Sigmoid colon (tissue), 7 donors: Measurements from ENCODE around the gene CAPN15. TPM values are rescaled to one million over a fixed set of nuclear protein-coding genes. Genes with fewer than 3 reads are reported as not detected.

ENCODE experiments used
- DNase-seq: peaks from one replicate; pipeline ENCODE4 v3.0.0-alpha.2; 2019
- H3K27ac ChIP-seq, 4 donors: fragments of 200-600 bp; sonication (generic); one replicate each; pipeline ENCODE4 v1.5.1; 2016 to 2019; ENCODE audit warnings: mild to moderate bottlenecking in 1 of 4
- H3K27me3 ChIP-seq, 3 donors: fragments of 200-600 bp; sonication (generic); one replicate each; pipeline ENCODE4 v1.5.1; 2019; ENCODE audit warnings: mild to moderate bottlenecking in 1 of 3
- H3K36me3 ChIP-seq, 4 donors: fragments of 200-600 bp; sonication (generic); one replicate each; pipeline ENCODE4 v1.5.1; 2016 to 2019
- H3K4me1 ChIP-seq, 4 donors: fragments of 200-600 bp; sonication (generic); one replicate each; pipeline ENCODE4 v1.5.1; 2017 to 2019
- H3K4me3 ChIP-seq, 4 donors: fragments of 200-600 bp; sonication (generic); one replicate each; pipeline ENCODE4 v1.5.1; 2017 to 2019; ENCODE audit warnings: mild to moderate bottlenecking in 2 of 4, moderate library complexity in 1 of 4
- H3K9me3 ChIP-seq, 4 donors: fragments of 200-600 bp in 3 of 4; sonication (generic) in 3 of 4; one replicate each; pipeline versions ENCODE4 v1.5.1 to v1.6.1; 2013 to 2019
- EP300 ChIP-seq, 4 donors: sonication (generic); formaldehyde crosslinking; IDR thresholded peaks; one replicate each; pipeline ENCODE4 v1.6.1; 2017; ENCODE audit warnings: antibody characterized with exemption in 4 of 4
- POLR2A ChIP-seq, 2 donors: fragments of 450-650 bp; IDR thresholded peaks; one replicate each; pipeline ENCODE4 v1.6.1; 2016; ENCODE audit warnings: antibody characterized with exemption in 2 of 2, mild to moderate bottlenecking in 2 of 2, moderate library complexity in 2 of 2
- POLR2AphosphoS5 ChIP-seq, 4 donors: sonication (generic); formaldehyde crosslinking; IDR thresholded peaks; one replicate each; pipeline ENCODE4 v1.6.1; 2017; ENCODE audit warnings: antibody characterized with exemption in 4 of 4
- WGBS, 2 donors: extraction: QIAGEN DNeasy Blood & Tissue Kit; methylation state at CpG; one replicate each; pipeline ENCODE4 v1.1.7; 2013; 5-methylcytosine and 5-hydroxymethylcytosine counted together
- intact Hi-C: fragments of 100-400 bp; cut with DNase I; formaldehyde crosslinking; loops from one replicate; pipeline ENCODE4 v1.15.1; 2023
- polyA plus RNA-seq, 3 donors: library from polyadenylated mRNA; stranded (reverse); fragments of 200-250 nt; gene quantifications; one replicate each; pipeline ENCODE4 v1.2.3, GENCODE V29; 2013
- total RNA-seq, 4 donors: library from RNA; depleted of rRNA; stranded (reverse); fragments of >200 nt; gene quantifications; one replicate each; pipeline ENCODE4 v1.1.0, GENCODE V29; 2016
- TF ChIP-seq, protein P1 (sequence below), 4 experiments: fragments of 450-650 bp in 3 of 4; fragments of 200-600 bp in 1 of 4; IDR thresholded peaks; one replicate each; pipeline ENCODE4 v1.5.1; 2016 to 2019; ENCODE audit warnings: antibody characterized with exemption in 4 of 4, mild to moderate bottlenecking in 3 of 4, moderate library complexity in 2 of 4
- donor health status: healthy with polysubstance abuse.
- donor health status: Bipolar disorder and iron deficiency.
- donor health status: healthy.

CAPN15 gene
- total and polyA plus RNA-seq, 7 donors, result 10.3 to 85.8 (median 24.4) TPM

DNA sequence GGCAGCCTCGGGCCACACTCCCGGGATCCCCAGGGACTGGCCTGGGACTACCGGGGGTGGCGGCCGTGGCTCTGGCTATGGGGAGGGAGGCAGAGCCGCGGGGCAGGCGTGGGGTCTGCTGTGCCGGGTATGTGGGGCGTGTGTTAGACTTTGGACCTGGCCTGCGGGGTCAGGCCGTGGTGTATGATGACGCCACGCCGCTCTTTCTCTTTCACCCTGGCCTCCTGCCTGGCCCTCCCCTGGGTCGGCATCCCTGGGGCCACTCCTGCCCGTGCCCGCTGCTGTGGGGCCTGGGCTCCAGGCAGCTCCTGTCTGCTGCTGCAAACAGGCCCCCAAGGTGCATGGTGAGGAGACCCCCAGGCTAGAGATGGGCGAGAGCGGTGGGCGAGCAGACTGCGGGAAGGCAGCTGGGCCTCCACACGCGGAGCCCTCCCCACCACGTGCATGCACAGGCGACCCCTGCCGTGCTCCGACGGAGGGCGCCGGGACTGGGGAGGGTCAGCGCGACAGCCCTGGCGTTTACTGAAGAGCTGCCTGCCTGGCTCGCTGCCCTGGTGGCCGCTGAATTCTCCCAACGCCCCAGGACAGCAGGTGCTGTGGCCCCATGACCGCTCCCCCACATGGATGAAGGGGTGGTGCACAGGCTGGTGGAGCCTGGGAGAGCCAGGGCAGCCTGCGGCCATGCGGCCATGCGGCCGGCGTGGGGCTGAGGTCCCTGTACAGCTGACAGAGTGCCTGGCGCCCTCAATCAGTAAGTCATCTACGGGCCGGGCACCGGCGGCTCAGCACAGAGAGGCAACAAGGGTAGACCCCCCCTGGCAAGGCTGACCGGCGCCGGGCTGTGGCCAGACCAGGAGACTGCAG lies 16.0 kb downstream of the CAPN15 start:
- DNase-seq, result no peak
- H3K9me3 ChIP-seq, result no peaks in the 10 kb centered on the region
- H3K4me3 ChIP-seq, result no peak overlapping the region
- H3K36me3 ChIP-seq, result peaks cover 0 to 14% (median under 1%) of the 10 kb centered on the region in 4 donors
- WGBS, 2 donors, result 76 to 87% methylated on average over 51 of the region's 51 CpGs
- no peaks in the 10 kb centered on the region for H3K27me3 ChIP-seq
- H3K4me1 ChIP-seq, result peaks cover 0 to 5% (median 2%) of the 10 kb centered on the region in 4 donors
- intact Hi-C loops, result no loop called here
- no peak overlapping the region for H3K27ac ChIP-seq
- TF ChIP-seq POLR2AphosphoS5 (IDR thresholded peaks at IDR 0.05), result no peak
- no peak for TF ChIP-seq POLR2A (IDR thresholded peaks at IDR 0.05)
- TF ChIP-seq, protein P1, sequence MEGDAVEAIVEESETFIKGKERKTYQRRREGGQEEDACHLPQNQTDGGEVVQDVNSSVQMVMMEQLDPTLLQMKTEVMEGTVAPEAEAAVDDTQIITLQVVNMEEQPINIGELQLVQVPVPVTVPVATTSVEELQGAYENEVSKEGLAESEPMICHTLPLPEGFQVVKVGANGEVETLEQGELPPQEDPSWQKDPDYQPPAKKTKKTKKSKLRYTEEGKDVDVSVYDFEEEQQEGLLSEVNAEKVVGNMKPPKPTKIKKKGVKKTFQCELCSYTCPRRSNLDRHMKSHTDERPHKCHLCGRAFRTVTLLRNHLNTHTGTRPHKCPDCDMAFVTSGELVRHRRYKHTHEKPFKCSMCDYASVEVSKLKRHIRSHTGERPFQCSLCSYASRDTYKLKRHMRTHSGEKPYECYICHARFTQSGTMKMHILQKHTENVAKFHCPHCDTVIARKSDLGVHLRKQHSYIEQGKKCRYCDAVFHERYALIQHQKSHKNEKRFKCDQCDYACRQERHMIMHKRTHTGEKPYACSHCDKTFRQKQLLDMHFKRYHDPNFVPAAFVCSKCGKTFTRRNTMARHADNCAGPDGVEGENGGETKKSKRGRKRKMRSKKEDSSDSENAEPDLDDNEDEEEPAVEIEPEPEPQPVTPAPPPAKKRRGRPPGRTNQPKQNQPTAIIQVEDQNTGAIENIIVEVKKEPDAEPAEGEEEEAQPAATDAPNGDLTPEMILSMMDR (IDR thresholded peaks at IDR 0.05), result no peak
- TF ChIP-seq EP300 (IDR thresholded peaks at IDR 0.05), result no peak

DNA sequence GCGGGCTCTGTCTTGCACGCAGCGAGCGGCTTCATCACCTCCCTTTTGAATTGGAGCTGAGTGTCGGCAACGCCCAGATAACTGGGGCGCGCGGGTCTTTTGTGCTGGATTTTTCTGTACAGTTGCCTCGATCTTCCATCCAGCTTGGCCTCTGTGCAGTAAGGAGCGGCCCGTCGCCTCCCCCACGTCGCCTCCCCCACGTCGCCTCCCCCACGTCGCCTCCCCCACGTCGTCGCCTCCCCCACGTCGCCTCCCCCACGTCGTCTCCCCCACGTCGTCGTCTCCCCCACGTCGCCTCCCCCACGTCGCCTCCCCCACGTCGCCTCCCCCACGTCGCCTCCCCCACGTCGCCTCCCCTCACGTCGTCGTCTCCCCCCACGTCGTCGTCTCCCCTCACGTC lies 17.0 kb downstream of the CAPN15 start:
- no peak for DNase-seq
- Histone ChIP-seq H3K4me3 (no peak overlapping the region), H3K9me3 (no peaks in the 10 kb centered on the region), H3K27ac (no peak overlapping the region), H3K4me1 (peaks cover 0 to 5% (median 2%) of the 10 kb centered on the region in 4 donors), H3K36me3 (peaks cover 0 to 23% (median 4%) of the 10 kb centered on the region in 4 donors), H3K27me3 (no peaks in the 10 kb centered on the region)
- intact Hi-C loops, result no loop called here
- TF ChIP-seq POLR2AphosphoS5 (IDR thresholded peaks at IDR 0.05) (no peak), POLR2A (IDR thresholded peaks at IDR 0.05) (no peak), EP300 (IDR thresholded peaks at IDR 0.05) (no peak)
- TF ChIP-seq, protein P1 (IDR thresholded peaks at IDR 0.05), result no peak
- 94 to 95% methylated on average over 46 of the region's 46 CpGs for WGBS, 2 donors

DNA sequence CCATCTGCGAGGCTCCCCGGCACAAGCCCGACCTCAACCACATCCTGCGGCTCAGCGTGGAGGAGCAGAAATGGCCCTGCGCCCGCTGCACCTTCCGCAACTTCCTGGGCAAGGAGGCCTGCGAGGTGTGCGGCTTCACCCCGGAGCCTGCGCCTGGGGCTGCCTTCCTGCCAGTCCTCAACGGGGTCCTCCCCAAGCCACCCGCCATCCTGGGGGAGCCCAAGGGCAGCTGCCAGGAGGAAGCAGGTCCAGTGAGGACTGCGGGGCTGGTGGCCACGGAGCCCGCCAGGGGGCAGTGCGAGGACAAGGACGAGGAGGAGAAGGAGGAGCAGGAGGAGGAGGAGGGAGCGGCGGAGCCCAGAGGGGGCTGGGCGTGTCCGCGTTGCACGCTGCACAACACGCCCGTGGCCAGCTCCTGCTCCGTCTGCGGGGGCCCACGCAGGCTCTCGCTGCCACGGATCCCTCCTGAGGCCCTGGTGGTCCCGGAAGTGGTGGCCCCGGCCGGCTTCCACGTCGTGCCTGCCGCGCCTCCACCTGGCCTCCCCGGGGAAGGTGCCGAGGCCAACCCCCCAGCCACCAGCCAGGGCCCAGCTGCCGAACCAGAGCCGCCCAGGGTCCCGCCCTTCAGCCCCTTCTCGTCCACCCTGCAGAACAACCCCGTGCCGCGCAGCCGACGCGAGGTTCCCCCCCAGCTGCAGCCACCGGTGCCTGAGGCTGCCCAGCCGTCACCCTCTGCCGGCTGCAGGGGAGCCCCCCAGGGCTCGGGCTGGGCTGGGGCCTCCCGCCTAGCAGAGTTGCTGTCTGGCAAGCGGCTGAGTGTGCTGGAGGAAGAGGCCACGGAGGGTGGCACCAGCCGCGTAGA lies 19.6 kb downstream of the CAPN15 start:
- WGBS, 2 donors, result 52 to 76% methylated on average over 60 of the region's 60 CpGs
- H3K9me3 ChIP-seq, result no peaks in the 10 kb centered on the region
- peak; percentile 86 for DNase-seq
- no peaks in the 10 kb centered on the region for H3K27me3 ChIP-seq
- H3K36me3 ChIP-seq, result peaks cover 0 to 42% (median 14%) of the 10 kb centered on the region in 4 donors
- no peak for TF ChIP-seq POLR2AphosphoS5 (IDR thresholded peaks at IDR 0.05)
- TF ChIP-seq, protein P1 (IDR thresholded peaks at IDR 0.05), result peak in 3 of 4 experiments; percentile 39 to 46 (median 44)
- H3K27ac ChIP-seq, result no peak overlapping the region
- intact Hi-C loops, result no loop called here
- peaks cover 0 to 5% (median 2%) of the 10 kb centered on the region in 4 donors for H3K4me1 ChIP-seq
- H3K4me3 ChIP-seq, result peak overlapping the region in 2 of 4 donors; percentile 19 to 31

DNA sequence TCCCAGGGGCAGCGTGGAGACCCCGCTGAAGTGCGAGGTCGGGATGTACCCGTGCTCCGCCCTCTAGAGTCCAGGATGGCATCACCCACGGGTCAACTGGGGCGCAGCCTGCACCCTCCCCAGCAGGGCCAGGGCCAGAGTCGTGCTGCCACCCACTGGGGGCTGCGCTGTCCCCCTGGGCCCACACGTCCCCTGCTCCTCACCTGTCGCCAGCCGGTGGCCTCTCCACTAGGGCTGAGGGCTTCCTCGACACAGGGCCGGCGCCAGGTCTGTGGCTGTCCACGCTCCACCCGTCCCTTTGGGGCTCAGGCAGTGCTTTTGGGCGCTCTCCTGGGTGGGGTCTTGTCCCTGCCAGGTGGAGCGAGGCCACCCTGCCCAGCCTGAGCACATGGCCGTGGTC lies 21.1 kb downstream of the CAPN15 start:
- Histone ChIP-seq H3K36me3 (peaks cover 0 to 54% (median 19%) of the 10 kb centered on the region in 4 donors), H3K27me3 (no peaks in the 10 kb centered on the region), H3K27ac (no peak overlapping the region), H3K9me3 (no peaks in the 10 kb centered on the region), H3K4me1 (peaks cover 0 to 5% (median 2%) of the 10 kb centered on the region in 4 donors), H3K4me3 (no peak overlapping the region)
- no peak for DNase-seq
- intact Hi-C loops, result no loop called here
- WGBS, 2 donors, result 94 to 96% methylated on average over 21 of the region's 21 CpGs
- TF ChIP-seq, protein P1 (IDR thresholded peaks at IDR 0.05), result no peak
- TF ChIP-seq POLR2A (IDR thresholded peaks at IDR 0.05) (no peak), EP300 (IDR thresholded peaks at IDR 0.05) (no peak), POLR2AphosphoS5 (IDR thresholded peaks at IDR 0.05) (no peak)
